CD4-positive, alpha-beta T cell treated with Interferon alpha-2 for 1 hour (primary cell): ENCODE measurements around the gene QSOX2.
"Not testable (repeated sequence)": the region's sequence is repeated elsewhere in the genome, so short reads cannot be mapped to it uniquely, and the experiment has no call there.

Experiments used
- DNase-seq, 2 donors: peaks; one replicate each; pipeline ENCODE4 v3.0.0-alpha.2; 2020 to 2022

The QSOX2 gene

DNA sequence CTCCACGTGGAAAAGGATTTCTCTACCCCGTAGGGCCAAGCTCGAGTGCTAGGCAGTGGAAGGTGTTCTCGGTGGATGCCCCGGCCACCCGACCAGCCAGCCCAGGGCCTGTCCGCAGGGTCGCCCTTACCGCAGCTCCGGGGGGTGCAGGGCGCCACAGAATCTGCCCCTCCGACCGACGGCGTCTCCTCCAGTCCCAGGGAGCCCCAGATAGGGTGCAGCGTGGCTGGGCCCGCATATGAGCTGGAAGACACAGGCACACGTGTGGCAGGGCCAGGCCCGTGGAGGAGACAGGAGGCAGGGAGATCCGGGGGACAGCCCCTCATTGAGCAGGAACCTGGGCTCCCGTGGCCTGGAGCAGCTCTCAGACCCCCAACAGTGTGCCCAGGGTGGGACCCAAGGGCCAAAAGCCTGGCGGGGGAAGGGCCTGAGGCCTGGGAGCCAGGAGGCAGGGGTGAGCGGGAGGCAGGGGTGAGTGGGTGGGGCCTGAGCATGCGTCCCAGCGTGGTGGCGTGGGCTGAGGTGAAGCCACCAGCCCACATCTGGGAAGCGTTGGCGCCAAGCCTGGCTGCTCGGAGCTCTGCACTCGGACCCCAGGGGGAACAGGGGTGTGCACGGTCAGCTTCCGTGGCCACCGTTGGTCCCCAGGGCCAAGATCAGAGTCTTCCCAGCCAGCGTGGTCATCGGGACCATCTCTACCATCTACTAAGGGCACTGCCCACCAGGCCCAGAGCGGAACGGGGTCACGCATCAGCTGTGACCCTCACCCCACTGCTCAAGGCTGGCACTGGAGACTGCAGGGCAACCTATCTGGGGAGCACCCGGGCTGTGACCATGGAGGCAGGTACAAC, 36.0 kb upstream of the QSOX2 start:
- DNase-seq, result no peak

DNA sequence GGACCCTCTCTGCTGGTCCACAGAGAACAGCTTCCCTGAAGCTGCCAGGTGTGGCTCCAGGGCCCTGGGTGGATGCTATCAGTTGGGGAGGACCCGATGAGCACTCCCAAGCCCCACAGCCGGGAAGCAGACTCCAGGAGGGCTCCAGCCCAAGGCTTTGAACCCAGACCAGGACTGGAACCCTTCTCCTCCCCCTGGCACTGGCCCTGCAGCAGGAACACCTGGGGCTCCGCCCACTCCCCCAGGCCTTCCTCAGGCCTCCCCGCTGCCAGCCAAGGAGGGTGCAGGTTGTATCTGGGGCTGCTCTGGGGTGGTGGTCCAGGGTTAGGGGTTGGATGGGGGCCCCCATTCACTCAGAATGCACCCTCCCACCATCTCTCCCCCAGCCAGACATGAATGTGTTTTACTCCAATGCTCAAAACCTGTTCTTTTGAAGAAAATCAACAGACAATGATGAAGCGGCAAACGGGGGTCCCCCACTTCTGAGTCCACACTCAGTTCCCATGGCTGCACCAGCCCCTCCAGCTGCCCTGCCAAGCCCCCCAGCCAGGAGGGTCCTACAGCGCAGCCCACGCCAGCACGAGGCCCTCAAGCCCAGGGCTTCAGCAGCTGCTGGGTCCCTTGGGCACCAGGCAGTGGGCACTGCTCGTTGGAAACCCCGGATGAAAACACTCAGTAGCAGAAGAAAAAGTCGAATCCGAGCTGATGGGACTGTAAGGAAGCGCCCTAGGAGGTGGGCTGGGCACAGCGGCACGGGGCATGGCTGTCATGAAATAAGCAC, 35.1 kb upstream of the QSOX2 start:
- DNase-seq, result no peak

DNA sequence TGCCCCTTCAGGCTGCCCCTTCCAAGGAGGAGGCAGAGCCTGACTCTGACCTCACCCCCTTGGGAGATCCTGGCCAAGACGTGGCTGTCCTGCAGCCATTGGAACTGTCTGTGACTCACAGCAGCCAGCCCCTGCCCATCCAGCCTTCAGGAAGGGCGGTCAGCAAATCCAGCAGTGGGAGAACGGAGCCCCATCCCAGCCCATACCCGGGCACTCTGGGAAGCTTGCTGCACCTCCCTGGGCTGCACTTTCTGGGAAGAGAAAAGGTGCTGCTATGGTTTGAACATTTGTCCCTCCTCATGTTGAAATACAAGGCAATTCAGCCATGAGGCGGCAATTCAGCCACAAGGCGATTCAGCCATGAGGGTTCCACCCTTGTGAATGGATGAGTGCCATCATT, 33.9 kb upstream of the QSOX2 start:
- DNase-seq, result no peak

DNA sequence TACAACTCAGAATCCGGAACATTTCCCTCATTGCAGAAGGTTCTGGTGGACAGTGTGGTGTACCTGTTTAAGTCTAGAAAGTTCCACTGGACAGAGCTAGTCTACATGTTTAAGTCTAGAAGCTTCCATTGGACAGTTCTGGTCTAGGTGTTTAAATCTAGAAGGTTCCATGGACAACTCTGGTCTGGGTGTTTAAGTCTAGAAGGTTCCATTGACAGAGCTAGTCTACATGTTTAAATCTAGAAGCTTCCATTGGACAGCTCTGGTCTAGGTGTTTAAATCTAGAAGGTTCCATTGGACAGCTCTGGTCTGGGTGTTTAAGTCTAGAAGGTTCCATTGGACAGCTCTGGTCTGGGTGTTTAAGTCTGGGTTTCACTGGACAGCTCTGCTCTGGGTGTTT, 33.3 kb upstream of the QSOX2 start:
- DNase-seq, result no peak

DNA sequence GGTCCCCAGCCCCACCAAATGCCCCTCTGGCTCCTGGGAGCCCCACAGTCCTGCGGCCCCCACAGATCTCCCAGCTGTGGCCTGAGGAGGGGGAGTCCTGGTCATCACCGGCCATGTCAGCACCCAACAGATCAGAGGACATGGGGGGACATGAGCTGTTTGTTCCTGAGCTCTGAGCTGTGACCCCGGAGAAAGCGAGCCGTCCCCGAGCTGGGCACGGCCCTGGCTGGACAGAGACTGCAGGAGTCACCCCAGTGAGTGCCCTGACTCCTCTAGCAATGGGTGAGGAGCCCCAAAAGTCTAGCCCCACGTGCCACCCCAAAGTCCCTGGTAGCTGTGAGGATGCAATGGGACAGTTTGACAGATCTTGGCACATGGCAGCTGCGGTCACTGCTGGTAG, 32.6 kb upstream of the QSOX2 start:
- no peak for DNase-seq

DNA sequence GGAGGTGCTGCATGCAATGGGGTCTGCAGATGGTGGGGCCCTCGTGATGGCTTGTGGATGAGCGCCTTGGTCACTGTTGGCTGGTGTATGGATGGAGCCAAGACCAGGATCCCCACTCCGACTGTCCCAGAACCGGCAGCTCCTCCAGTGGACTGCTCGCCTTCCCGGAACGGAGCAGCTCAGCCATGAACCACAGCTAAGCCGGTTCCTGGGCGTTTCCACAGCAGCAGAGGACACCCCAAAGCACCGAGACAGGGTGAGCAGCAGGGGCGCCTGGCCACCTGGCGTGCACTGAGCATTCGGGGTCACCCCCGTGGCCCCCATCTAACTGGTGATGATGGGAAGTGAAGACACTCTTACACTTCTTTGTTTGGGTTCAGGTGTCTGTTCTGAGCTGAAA, 32.1 kb upstream of the QSOX2 start:
- no peak for DNase-seq

DNA sequence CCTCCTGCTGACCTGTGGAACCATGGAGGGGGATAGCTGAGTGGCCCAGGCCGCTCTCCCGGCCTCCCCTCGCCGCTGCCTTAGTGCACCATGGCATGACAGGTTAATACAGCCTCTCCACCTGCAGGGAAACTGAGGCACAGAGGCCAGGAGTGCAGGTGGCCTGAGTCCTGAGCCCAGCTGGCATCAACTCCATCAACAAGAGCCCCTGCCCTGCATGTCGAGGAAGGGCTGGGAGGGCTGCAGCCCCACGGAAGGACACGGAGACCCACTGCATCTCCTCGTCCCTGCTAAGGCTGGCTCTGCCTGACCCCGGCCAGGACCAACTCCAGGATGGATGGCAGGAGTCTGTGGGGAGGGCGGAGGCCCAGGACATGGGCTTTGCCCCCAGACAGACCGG, 31.1 kb upstream of the QSOX2 start:
- no peak for DNase-seq

DNA sequence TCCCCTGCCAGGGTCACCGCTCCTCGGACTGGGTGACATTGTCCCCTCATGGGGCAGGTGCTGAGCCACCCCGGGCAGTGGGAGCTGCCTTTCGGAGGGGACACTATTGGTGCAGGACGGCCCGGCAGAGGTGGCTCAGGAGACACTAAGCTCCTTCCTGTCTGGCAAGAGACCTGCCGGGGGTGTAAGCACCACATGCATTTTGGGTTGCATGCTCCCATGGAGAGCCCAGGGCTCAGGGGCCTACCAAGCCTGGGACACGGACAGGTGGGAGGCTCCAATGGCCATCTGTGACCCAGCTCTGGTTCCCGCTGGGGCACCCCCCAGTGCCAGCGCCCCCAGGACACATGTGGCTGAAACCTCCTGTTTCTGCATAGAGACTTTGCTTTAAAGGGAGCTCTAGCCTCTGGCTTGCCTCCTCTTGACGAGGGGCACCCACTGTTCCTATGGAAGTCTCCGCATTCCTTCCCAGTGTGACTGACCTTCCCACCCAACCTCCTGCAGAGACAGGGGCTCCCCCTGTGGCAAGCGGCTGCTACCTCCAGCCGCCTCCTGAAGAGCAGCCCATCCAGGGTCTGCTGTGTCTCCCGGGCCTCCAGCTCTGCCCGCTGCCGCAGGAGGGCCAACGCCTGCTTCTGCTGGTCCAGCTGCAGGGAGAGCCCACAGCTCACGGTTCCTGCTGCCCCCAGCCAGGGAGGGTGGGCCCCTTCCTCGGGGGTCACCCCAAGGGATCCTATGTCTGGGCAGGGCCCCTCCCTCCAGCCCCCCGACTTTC, 30.2 kb upstream of the QSOX2 start:
- no peak for DNase-seq

DNA sequence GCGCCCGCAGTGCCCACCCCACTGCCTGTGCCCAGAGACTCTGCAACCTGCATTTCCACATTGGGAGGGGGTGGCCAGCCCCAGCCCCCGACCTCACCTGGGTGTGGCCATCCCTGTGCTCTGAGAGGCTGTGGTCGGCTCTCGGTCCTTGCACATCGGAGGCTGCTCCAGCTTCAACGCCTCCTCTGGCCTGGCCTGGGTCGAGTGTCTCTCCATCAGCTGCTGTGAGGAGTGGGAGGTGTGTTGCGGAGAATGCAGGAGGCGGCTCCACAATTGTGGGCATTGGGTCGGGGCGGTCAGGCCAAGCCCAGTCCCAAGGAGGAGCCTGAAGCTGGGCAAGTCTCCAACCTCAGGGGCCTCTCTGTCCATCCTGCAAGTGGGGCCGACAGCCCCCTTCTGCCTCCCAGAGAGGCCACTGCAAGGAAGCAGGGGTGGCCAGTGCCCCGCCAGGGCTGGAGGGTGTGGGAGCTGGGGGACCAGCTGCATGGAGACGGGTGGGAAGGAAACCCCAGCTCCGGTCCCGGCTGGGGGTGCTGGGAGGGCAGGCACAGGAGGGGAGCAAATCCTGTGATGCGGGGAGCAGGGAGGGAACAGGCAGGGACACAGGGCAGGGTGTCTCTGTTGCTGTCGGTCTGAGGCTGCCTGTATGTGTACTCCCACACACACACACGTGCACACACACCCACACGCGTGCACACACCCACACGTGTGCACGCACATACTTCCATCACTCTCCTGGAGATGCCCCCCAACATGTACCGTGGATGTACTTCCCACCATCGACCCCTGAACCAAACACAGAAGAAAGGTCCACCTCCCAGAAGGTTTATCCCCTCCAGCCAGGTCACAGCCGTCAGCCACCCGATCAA, 29.4 kb upstream of the QSOX2 start:
- no peak for DNase-seq

DNA sequence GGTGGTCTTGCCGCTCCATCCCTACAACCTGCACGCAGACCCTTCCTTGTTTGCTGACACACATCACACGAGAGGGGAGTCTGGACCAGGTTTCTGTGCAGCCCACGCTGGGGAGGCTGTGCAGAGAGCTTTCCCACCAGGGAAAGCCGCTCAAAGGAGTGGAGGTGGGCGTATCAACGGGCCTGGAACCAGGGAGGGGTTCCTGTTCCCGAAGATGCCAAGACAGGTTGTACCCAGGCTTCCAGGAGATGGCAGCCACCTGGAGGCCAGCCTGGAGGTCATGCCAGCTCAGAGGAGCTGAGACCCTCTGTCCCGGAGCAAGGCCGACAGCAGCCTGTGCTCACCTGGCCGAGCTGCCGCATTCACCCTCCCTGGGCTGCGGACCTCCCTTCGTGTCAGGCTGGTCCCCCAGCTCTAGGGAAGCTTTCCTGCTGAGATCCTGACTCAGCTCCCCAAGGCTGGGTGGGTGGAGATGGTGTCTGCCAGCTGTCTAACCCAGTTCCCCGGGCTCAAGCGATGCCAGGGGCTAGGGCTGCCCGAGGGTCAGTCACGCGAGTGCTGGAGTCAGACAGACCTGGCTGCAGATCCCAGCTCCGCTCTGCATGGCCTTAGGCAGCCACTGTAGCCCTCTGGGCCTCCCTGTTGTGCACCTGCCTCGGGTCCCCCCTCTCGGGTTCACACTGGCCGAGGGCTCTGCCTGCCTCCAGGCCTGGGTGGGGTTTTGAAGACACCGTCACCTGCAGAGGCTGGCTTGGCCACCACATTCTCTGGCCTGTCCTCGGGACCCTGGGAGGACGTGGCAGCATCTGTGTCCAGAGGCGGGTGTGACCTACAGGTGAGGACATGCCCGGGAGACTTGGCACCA, 28.5 kb upstream of the QSOX2 start:
- DNase-seq, result no peak

DNA sequence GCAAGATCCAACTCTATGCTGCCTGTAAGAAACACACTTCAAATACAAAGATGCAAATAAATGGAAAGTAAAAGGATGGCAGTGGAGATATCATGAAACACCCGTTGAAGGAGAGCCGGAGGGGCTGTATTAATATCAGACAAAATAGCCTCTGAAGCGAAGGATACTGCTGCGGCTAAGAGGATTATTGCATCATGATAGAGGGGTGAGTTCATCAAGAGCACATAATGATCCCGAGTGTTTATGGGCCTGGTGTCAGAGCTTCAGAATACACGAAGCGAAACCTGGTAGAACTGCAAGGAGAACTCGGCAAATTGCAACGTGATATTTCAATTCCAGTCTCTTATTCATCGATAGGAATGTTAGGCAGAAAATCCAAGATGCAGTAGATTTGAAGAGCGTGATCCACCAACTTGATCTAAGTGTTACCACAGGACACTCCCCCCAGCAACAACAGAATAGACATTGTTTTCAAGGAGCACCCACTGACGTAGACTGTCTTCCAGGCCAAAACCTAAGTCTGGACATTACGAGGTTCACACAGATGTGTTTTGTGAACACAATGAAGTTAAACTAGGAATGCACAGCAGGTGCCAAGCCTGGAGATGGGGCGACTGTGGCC, 27.7 kb upstream of the QSOX2 start:
- no peak for DNase-seq

DNA sequence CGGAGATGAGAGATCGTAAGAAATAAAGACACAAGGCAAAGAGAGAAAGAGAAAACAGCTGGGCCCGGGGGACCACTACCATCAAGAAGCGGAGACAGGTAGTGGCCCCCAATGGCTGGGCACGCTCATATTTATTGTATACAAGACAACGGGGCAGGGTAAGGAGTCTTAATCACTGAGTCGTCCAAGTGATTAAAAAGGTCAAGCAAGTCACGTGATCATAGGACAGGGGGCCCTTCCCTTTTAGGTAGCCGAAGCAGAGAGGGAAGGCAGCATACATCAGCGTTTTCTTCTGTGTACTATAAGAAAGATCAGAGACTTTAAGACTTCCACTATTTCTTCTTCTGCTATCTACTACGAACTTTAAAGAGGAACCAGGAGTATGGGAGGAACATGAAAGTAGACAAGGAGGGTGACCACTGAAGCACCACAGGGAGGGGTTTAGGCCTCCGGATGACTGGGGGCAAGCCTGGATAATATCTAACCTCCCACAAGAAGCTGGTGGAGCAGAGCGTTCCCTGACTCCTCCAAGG, 24.6 kb upstream of the QSOX2 start:
- no peak for DNase-seq

DNA sequence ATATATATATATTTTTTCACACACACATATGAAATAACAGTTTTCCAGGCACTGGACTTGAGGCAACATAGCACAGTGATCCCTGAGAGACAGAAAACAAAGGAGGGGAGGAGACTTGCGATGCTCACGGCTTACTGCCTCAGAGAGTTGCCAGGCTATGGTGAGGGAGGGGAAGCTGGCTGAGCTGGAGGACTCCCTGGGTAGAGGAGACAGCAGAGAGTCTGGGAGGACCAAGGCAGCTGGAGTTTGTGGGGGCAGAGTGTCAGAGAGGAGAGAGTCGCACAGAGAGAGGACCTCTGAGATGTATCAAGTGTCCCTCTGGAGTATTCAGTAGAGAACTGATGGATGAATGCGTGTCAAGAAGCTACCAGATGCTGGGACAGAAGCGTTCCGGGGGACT, 23.1 kb upstream of the QSOX2 start:
- no peak for DNase-seq

DNA sequence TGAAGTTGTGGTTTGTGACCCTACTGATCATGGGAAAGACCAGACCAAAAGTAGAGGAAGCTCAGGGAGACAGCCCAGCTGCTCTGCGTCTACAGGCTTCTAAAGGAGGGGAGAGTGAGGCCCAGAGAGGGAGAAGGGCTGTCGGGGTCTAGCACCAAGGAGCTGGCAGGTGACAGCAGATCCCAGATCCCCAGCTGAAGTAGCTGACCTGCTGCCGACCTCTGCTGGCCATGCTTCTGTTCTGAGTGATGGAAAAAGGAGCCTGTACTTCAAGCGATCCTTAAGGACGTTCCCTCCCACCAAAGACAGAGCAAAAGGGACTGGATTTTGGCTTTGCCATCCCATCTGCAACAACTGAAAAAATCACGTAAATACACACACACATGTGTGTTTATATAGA, 22.7 kb upstream of the QSOX2 start:
- DNase-seq, result no peak

DNA sequence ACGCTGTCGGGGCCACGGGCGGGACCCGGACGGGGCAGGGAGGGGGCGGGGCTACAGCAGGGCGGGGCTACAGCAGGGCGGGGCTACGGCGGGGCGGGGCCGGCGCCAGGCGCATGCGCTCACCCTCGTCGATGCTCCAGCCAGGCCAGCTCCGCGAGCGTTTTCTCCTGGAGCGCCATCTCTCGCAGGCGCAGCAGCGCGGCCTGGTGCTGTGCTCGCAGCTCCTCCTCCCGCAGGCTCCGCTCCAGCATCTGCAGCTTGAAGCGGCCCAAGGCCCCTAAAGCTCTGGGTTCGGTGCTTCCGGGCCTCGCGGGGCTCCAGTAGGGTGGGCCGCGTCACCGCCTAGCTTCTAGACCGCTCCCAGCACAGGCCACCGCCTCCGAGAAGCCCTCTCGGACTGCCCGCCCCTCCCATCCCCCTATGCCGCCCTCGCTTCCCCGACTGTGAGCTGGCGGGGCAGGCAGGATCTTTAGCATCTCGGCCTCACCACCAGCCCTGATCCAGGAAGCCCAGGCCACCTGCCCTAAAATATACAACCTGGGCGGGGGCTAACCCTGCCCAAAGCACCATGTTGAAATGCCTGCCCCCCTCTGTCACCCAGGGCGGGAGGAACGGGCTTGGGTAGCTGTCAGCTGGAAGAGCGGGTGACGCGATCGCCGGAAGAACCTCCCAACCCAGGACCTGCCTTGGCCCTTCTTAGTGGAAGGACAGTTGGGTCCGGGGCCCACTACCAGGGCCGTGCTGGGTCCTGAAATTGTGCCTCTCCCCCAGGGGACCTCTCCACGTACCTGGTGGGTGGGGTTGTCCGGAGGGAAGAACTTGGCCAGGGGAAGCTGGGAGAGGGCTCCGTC, 21.9 kb upstream of the QSOX2 start:
- peak; percentile 87 to 90 for DNase-seq

DNA sequence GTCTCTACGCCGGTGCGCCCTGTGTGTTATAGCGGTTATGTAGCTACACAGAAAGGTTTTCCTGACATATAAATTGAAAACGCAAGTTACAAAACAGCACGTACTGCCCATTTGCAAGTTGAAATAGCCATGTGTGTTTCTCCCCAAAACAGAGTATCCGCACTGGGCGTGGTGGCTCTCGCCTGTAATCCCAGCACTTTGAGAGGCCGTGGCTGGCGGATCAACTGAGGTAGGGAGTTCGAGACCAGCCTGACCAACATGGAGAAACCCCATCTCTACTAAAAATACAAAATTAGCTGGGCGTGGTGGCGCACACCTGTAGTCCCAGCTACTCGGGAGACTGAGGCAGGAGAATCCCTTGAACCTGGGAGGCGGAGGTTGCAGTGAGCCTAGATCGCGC, 21.0 kb upstream of the QSOX2 start:
- not testable (repeated sequence) for DNase-seq

DNA sequence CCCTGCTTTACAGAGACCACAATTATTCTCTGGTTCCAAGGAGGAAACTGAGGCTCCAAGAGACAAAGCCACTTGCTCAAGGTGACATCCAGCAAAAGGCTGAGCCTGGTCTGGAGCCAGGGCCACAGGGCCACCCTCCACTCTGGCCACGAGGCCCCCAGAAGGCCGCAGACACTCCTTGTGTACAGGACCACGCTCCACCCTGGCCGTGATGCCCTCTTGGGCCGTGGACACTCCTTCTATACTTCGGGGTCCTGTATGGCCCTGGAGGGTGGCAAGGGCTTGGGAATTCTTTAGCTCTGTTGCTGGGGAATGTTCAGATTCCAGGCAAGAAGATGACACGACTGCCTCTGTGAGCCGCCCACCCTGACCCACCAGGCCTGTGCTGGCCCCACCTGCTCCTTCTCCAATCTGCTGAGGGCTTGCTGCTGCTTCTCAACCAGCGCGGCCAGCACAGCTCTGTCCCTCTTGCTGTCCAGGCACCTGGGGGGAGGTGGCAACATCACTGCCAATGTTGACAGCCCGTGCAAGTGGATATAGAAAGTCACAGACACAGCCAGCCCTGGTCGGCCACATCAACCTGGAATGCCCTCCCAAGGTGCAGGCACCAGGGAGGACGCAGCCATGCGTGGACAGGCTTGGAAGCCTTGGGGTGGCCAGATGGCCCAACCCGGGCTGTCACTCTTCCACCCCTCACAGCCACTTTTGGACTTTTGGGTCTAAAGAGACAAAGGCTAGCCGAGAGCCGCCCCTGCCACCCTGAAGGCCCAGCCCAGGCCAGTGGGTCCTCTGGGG, 20.1 kb upstream of the QSOX2 start:
- DNase-seq, result no peak

DNA sequence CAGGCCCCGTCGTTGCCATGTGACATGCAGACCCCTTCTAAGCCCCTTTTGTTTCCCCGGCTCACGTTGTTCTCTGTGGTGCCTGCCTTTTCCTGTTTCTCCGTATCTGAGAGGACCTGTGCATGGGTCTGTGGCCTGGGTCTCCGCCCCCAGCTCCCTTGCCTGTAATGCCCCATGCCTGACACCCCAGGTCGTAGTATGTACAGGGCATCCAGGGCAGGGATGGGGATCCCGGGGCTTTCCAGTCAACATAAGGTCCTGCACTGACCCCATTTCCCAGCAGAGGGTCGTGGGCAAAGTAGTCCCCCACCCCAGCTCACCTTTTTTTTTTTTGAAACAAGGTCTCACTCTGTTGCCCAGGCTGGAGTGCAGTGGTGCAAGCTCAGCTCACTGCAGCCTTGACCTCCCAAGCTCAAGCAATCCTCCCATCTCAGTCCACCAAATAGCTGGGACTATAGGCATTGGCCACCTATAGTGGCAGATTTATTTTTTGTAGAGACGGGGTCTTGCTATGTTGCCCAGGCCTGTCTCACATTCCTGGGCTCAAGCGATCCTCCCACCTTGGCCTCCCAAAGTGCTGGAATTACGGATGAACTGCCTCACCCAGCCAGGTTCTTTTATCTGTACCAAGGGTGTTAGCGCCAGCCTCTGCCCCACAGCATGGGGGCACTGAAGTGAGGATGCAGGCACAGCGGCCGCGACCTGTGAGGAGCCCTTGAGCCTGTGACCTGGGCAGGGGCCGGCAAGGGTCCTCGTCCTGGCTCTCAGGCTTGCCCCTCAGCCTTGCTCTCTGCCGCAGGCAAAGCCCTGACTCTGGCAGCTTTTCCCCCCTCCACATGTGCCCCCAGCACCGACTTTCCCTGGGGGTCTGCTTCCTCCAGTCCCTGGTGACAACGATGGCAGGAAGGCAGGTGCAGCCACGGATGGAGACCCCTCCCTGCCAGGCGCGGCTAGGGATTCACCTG, 19.1 kb upstream of the QSOX2 start:
- no peak for DNase-seq
